ENCODE results near the gene ZNF561. TPM values are rescaled to one million over a fixed set of nuclear protein-coding genes. Genes with fewer than 3 reads are reported as not detected.

Gene ZNF561
- total and polyA plus RNA-seq, 2 donors (not counting 3 experiments of a cell fraction or from before 2014, with no cell fraction given) = 22.8 to 44.9 TPM

DNA sequence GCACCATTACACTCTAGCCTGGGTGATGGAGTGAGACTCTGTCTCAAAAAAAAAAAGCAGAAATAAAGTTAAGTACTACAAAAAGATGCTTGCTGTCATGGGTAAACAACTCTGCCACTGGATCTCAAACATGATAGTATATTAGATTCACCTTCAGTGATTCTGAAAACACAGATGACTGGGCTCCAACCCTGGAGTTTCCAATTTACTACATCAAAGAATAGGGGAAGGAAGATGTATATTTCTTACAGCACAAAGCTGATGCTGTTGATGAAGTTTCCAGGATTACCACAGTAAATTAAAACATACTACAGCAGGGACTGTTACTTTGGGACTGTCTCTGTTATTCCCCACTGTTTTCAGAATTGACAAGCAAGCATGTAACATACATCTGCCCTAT, 5.2 kb downstream of the ZNF561 start:
- Histone ChIP-seq H3K9ac (replicated peaks; ENCODE audit: extremely low read depth, insufficient read depth, low read length) (no peak overlapping the region), H3K9me1 (replicated peaks; ENCODE audit: control insufficient read depth, extremely low read depth, insufficient read depth, low read length) (no peaks in the 10 kb centered on the region), H4K20me1 (replicated peaks; ENCODE audit: control insufficient read depth, extremely low read depth, insufficient read depth, low read length) (no peaks in the 10 kb centered on the region), H3K4me2 (ENCODE audit: insufficient read depth, low read length) (no peak overlapping the region), H3K36me3 (ENCODE audit: control insufficient read depth in 2 of 2, extremely low read depth in 1 of 2, insufficient read depth in 2 of 2, low read length in 2 of 2) (peaks cover 16 to 46% of the 10 kb centered on the region in 2 experiments), H3K4me3 (replicated peaks in 1 of 3; ENCODE audit: insufficient read depth in 1 of 3, low read depth in 1 of 3, low read length in 3 of 3) (no peak overlapping the region), H3K9me3 (replicated peaks; ENCODE audit: control insufficient read depth, insufficient read depth, low read length) (peaks cover 6% of the 10 kb centered on the region), H3K79me2 (ENCODE audit: control insufficient read depth, insufficient read depth, low read length) (peaks cover 11% of the 10 kb centered on the region), H3K27ac (ENCODE audit: insufficient read depth, low read depth, low read length) (no peak overlapping the region), H3K27me3 (ENCODE audit: control insufficient read depth in 2 of 2, insufficient read depth in 2 of 2, low read length in 2 of 2) (no peaks in the 10 kb centered on the region), H2AFZ (ENCODE audit: low read depth, low read length) (no peak overlapping the region), H3K4me1 (ENCODE audit: control insufficient read depth, extremely low read depth, insufficient read depth, low read length) (peaks cover 3% of the 10 kb centered on the region)
- POLR2A ChIA-PET = no interaction called here
- CTCF ChIA-PET = no interaction called here
- no peak for TF ChIP-seq EZH2 (IDR thresholded peaks at IDR 0.05; ENCODE audit: borderline replicate concordance, low read depth, low read length, severe bottlenecking)
- TF ChIP-seq CTCF (IDR thresholded peaks at IDR 0.05; ENCODE audit: extremely low read depth in 1 of 2, insufficient read depth in 1 of 2, low read depth in 1 of 2, low read length in 2 of 2) = no peak
- no peak for TF ChIP-seq FOS (IDR thresholded peaks at IDR 0.05; ENCODE audit: borderline replicate concordance, insufficient read depth, low read length)
- TF ChIP-seq POLR2AphosphoS5 (IDR thresholded peaks at IDR 0.05; ENCODE audit: insufficient read depth, low read depth, low read length) = no peak
- TF ChIP-seq MYC (IDR thresholded peaks at IDR 0.05; ENCODE audit: low read depth, low read length) = no peak
- TF ChIP-seq POLR2A (IDR thresholded peaks at IDR 0.05; ENCODE audit: low read depth, low read length) = no peak
- TF ChIP-seq GATA2 (IDR thresholded peaks at IDR 0.05; ENCODE audit: insufficient read depth, insufficient read length, low read depth, low read length) = no peak
- TF ChIP-seq MAX (IDR thresholded peaks at IDR 0.05; ENCODE audit: insufficient read depth, insufficient read length) = no peak
- no peak for TF ChIP-seq JUN (IDR thresholded peaks at IDR 0.05; ENCODE audit: borderline replicate concordance, insufficient read depth, insufficient read length, low read depth)
- no peak for DNase-seq (ENCODE audit: low read depth, low spot score)
- intact Hi-C loops (cut with micrococcal nuclease) (no loop called here), dilution Hi-C loops (cut with MboI; ENCODE audit: extremely low pct_ligation_motif_present, low sequenced_read_pairs) (no loop called here)
- BruUV-seq (replicated peaks) = no TSS peak
- no peak for FAIRE-seq

All from endothelial cell of umbilical vein (primary cell).